Spleen (tissue), 7 donors: ENCODE measurements around the gene PON3.

Source experiments
- CTCF ChIP-seq, 11 experiments: fragments of 200-600 bp in 7 of 11; fragments of 450-650 bp in 4 of 11; sonication (generic) in 4 of 11; IDR thresholded peaks in 8 of 11; conservative IDR thresholded peaks in 3 of 11; 1 replicate in 7 of 11; 2 replicates in 4 of 11; pipeline versions ENCODE4 v1.4.0 to v1.8.0; 2016 to 2021; ENCODE audit warnings: antibody characterized with exemption in 11 of 11, inconsistent platforms in 4 of 11, mild to moderate bottlenecking in 1 of 11
- POLR2A ChIP-seq, 3 donors: fragments of 450-650 bp; IDR thresholded peaks; one replicate each; pipeline ENCODE4 v1.5.1; 2017; ENCODE audit warnings: antibody characterized with exemption in 3 of 3, mild to moderate bottlenecking in 1 of 3
- donor health status: DM: no; HTN: no; CAD: no; lungs with moderate emphysema.
- donor health status: DM: no; HTN: no; CAD: no.
- donor health status: DM: no; HTN: no; CAD: no.

DNA sequence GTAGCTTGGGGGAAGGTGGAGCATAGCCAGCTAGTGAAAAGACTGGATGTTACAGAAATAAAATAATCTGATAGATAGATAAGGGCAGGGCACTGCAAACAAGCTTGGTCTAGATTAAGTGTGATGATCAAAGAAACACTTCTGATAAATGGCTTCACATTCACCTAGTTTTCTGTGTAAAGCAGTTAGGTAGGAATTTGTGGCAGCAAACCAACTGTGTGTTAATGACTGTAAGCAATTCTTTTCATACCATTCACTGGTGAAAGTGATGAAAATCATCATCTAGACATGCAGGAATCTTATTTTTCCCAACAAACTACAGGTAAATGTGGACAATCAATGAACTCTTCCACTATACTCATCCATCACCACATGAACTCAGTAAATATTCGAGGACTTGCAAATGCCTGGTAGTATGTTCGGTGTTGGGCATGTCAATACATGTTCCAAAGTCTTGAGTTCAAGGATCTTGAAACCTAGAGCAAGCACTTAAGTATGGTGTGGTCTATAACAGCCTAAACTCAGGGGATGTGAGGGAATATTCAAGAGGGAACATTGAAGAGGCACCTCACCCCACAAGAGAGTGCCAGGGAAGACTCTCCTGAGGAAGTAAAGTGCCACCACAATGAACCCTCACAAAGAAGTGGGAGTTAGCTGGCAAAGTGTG is 20.5 kb downstream of the PON3 start:
- TF ChIP-seq CTCF (IDR thresholded peaks at IDR 0.05 in 8 of 11, conservative IDR thresholded peaks at IDR 0.05 in 3 of 11): no peak
- TF ChIP-seq POLR2A (IDR thresholded peaks at IDR 0.05): no peak
